A204.1 (cell line): ENCODE data around the gene HEATR1.
"Not testable (repeated sequence)": the region's sequence is repeated elsewhere in the genome, so short reads cannot be mapped to it uniquely, and the experiment has no call there.

Source experiments
- FAIRE-seq: peaks from 2 replicates; lab custom pipeline; 2012; peaks lifted over from hg19 to GRCh38; lab: Jason Lieb, UNC

The HEATR1 gene

DNA sequence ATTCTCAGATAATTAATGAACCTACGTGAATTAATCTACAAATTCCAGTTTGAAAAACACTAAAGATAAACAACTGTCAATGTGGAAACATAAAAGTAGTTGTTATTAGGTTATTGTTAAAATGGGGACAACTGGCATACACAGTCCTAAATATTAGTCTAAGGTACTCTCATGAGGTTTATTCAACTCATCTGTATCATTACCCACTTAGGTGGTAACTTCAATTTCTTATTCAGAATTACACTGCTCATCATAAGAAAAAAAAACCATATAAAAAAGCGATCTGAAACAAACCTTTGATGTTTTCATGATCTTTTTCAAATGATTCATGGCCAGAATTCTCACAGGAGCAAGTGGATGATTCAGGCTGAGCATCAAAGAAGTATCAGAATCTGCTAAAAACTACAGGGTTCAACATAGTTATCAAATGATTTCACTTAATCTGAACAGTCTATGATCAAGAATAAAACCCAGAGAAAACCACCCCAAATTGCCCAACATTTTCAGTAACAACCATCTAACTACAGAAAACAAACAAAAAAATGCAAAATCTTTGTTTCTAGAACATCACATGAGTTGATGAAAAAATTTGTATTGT, 13.7 kb downstream of the HEATR1 start:
- FAIRE-seq = no peak

DNA sequence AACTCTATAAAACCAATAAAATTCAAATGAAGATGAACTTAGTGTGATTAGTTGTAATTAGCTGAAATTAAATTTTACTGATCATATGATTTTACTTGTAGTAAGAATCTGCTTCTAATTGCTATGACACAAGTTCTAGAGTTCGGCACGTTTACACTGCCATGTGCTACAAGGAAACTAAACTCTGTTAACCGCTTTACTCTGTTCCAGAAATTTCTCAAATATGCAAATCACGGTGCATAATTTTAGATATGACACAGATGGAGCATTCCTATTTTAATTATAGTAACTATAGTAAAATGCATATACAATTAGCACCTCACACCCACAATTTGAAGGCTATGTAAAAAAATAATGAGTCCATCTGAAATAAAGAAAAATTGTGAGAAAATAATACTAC, 14.8 kb downstream of the HEATR1 start:
- no peak for FAIRE-seq

DNA sequence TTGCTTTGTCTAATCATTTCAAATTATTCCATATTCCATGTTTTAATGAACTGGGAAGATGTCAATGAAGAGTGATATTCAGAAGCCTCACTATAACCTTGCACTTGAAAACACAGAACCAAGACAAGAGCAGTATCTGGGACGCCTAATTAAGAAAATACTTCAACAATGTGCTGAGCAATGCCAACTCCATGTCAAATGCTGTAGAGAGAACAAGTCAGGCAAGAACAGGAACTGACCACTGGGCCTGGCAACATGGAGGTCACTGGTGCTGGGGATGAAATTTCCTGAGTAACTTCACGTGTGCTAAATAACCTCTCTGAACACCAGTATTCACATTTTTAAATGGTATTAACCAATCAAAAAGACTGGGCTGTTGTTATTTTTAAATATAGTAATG, 22.8 kb downstream of the HEATR1 start:
- FAIRE-seq = no peak

DNA sequence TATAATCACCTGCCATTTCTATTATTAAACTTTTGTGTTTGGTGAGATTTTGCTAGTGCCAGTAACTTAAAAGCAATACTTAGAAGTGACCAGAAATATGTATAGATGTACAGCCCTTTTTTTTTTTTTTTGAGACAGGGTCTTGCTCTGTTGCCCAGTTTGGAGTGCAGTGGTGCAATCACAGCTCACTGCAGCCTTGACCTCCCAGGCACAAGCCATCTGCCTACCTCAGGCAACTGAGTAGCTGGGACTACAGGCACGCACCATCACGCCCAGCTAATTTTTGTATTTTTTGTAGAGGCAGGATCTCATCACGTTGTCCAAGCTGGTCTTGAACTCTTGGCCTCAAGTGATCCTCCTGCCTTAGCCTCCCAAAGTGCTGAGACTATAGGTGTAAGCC, 23.9 kb downstream of the HEATR1 start:
- FAIRE-seq = not testable (repeated sequence)

DNA sequence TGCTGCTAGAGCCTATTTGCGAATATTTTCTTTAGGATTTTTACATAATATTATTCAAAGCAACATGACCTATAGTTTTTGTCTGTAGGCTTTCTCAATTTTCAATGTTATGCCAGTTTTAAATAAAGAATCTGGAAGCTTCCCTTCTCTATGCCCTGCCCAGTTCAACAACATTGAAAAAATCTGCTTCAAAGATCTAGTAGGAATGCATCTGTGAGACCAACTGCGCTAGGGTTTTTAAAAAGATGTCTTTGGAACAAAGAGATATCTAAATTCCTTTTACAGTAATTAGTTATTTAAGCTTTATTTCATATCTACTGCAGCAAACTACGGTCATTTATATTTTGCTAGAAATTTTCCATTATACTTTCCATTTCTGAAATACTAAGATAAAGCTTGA, 25.7 kb downstream of the HEATR1 start:
- no peak for FAIRE-seq

DNA sequence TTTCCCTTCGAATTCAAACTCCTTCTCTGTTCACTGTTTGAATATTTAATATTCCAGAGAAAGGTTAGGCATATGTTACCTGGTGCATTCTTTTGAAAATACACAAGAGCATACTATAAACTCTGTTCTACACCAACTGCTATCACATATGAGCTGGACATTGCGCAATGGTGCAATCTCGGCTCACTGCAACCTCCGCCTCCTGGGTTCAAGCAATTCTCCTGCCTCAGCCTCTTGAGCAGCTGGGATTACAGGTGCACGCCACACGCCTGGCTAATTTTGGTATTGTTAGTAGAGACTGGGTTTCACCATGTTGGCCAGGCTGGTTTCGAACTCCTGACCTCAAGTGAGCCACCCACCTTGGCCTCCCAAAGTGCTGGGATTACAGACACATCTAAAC, 27.3 kb downstream of the HEATR1 start:
- FAIRE-seq = not testable (repeated sequence)

DNA sequence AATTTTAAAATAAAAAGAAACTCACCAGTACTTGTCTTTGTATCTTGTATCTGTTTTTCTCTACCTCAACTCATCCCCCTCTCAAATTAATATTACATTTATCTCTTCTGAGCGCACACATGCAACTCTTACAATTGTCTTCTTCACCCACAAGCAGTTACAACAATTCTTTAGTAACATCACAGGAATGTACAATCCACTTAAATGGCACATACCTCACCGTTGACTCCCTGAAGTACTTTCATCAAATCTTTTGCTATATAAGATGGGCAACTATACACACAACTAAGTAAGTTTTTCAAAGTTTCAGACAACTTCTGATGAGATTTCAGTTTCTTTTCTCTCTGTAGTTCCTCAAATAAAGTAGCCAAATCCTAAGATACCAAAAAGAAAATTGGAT, 28.3 kb downstream of the HEATR1 start:
- no peak for FAIRE-seq

DNA sequence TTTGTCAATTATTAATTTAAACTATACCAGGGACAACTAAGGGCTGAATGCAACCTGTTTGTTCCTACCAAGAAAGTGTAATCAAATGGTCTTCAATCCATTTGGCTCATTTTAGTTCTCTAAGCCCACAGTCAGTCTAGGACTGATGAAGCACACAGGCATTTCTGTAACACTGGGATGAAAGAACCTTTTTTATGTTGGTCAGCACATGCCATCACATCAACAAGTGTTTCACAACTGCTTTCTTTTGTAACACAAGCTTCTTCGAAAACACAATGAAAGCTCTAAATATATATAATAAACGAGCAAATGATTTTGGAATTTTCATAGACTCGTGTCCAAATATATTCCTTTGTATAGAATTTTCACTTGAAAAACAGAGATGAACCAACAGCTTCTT, 28.8 kb downstream of the HEATR1 start:
- no peak for FAIRE-seq

DNA sequence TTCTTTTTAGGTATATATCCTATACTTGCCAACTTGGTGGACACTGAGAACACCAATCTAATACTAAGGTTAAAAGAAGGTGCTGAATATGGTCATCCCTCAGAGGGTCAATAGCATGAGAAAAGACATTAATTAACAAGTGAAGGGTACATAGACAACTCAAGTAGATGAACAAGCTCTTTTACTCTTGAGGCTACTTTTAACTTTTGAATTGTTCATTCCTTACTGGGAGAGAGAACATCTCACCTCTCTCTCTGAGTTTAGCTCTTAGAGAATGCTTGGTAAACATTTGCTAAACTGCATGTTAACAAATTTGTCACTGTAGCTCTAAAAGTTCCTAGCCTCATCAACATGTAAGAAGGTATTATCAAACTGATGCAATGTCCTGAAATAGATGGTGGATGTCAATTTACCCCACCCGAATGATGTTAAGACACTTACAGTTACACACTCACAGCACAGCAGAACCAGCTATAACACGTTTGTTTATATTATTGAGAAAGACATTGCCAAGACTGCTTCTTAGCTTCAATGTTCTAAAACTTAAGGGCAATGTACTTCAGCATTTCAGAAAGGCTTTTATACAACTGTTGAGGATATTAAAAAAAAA, 35.9 kb downstream of the HEATR1 start:
- FAIRE-seq = no peak

DNA sequence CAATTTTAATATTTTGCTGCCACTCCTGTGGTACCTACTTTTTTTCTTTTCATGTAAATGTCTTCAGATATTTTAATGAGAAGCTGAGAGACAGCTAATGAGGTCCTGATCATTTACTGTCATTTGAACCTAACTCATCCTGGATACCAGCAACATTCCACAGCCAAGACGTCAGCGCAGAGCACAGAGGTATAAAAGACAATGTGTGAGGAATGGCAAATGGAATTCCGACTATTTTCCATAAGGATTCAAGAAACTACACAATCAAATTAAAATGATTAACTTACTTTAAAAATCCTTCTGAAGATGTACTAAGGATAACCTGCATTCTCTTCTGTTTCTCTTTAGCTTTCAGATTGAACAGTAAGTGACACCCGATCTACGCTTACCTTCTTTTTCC, 38.8 kb downstream of the HEATR1 start:
- FAIRE-seq = no peak

DNA sequence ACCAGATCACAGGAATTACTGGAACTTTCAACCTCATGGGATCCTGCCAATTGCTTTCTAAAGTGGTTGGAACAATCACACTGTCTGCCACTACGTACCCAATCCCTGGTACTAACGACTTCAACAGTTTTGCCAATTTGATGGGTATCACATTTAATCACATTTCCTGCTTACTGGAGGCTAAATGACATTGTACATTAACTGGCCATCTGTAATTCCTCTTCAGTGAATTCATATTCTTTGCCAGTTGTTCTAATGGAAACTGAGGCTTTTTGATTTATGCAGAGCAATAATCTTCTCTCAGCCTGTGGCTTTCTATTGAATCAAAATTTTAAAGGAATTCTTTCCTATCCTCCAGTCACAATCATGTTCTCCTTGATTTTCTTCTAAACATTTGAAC, 42.3 kb downstream of the HEATR1 start:
- FAIRE-seq = no peak

DNA sequence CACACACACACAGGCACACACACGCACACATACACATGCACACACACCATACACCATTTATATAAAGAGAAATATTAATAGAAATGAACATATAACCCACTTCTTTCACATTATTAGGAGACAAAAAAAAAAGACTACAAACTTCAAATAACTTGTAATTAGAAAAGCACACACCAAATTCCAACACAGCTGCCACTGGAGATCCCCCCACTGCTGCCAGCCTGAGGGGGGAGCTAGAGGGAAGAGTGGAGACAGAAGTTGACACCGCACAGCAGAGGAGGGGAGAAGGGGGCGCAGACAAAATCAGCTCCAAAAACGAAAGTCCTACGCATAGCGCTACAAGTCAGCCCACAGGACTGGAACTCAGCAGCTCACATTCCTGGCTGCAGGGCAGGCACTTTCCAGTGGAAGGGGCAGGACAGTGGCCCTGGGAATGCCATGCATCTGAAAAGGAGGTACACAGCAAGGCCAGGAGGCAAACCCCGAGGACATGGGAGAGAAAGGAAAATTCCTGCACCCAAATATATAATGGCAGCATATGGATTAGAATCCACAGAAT, 44.0 kb downstream of the HEATR1 start:
- no peak for FAIRE-seq

DNA sequence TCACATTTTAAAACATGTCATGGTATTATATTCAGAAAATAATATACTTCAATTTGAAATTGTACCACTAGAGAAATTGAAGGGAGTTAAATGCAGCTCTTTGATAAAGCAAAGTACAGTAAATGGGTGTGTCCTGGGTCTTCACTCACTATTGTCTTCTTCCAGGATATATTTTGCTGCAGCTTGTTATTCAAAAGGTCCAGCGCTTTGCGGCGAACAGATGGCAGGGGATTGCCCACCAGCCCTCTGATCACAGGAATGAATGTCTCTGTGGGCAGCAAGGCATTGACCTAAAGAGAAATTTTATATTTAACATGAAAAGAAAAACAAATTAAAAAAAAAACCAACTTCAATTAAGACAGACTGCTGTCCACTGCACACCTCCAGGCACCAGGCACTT, 45.5 kb downstream of the HEATR1 start:
- no peak for FAIRE-seq

DNA sequence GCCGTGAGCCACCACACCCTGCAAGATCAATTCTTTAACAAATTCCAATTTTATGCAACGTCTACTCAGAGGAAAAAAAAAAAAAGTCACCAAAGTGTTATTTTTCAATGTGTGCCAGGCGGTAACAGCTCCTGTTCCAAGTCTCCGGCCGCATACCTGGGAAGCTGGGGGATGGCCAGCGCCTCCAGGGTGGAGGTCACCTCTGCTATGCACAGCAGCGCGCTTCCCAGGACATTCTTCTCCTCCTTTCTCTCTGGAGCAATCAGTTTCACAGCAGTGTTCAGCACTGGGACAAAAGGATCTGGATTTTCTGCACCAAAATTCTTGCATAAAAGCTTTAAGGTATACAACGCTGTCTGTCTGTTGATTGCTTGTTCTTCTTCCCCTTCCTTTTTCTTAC, 46.2 kb downstream of the HEATR1 start:
- FAIRE-seq = no peak

DNA sequence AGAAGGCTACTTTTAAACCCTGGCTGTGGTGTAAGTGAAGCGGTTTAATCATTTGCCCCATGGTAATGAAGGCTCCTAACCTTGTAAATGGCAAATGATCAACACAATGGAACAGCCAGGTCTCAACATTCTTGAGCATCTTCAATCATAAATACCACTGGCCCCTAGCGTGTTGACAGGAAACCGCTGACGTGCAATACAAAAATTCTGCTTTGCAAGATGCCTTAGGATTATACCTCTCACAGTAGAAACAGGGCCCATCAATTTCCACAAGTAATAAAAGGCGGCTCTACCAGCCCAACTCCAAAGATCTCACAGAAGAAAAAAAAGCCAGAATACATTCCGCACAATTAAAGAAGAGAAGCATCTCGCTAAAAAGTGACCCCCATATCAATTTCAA, 47.7 kb downstream of the HEATR1 start:
- FAIRE-seq = no peak

DNA sequence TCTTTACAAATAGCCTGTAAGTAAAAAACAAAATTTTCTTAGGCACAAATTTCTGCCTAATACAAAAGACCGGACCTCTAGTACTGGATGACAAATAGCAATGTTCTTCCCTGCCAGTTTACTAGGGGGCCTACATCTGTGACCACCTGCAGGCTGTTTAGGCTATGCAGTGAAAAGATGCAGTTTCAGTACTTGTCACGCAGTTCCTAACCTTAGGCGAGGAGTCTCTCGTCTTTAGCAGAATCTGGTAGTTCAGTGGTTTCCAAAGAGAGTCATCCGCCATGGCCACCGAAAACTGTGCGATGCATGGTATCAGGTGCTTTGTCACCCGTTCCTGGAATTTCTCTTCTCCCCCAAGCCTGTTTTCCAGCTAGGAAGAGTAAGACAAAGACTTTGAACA, 50.9 kb downstream of the HEATR1 start:
- no peak for FAIRE-seq

DNA sequence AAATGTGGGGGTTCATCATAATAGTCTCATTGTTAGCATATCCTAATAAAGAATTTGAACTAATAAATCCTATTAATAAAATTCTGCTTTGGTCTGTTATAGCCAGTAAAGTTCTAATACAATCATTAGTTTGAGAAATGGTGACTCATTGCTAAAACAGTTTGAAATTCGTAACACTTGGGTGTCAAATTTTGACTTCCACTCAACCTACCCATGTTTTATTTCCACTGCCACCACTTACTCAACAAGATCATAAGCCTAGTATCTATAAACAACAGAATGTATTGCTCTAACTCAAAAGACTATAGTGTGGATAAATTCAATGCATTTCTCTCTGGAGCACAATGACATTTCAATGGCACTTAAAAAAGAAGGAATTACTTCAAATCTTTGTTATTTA, 51.4 kb downstream of the HEATR1 start:
- no peak for FAIRE-seq

DNA sequence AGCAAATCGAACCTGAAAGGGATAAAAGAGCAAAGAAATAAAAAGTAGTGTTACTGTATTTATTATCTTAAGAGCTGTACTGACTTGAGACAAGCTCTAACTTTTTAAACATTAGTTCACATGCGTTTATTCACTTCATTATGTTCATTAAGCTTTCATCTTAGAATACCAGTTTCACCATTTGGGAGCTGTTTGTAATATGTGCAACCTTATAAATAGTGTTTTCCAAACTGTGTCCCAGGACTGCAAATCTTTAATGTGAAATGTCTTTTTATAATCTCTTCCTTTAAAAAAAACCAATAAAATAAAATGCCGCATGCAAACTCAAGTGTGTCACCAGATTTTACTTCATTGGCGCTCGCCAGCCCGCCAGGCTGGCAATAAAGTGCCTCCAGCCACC, 52.2 kb downstream of the HEATR1 start:
- FAIRE-seq = no peak

DNA sequence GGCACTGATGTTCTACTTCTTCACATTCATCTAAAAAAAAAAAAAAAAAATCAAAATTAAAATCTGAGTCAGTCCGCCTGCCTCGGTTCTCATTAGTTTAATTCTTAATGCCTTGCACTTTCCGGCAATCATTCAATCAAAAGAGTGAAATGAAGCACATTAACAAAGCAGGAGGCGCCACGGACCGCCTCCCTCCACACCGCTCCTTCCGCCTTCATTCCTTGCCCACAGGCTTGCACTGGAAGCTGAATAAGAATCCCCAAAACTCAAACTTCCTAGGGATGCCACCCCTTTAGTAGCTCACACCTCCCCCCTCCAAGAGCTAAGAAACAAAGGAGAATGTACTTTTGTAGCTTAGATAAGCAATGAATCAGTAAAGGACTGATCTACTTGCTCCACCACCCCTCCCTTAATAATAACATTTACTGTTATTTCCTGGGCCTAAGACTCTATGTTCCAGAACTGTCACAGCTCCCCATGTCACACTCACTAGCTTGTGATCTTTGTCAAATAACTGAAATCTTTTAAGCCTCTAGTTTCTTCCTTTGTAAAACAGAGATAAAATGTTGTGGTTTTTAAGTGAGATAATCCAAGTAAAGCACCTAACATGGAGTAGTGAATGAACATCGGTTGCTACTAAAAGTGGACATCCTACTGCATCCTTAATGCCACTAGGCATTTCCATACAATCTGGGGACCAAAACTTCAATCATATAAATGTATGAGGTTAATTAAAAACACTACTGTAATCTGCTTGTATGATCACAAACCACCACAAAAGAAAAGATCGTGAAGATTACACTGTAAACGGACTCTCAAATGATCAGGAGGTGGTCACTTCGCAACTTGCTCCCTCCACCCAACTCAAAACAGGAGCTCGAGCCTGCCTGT, 53.1 kb downstream of the HEATR1 start:
- FAIRE-seq = no peak

DNA sequence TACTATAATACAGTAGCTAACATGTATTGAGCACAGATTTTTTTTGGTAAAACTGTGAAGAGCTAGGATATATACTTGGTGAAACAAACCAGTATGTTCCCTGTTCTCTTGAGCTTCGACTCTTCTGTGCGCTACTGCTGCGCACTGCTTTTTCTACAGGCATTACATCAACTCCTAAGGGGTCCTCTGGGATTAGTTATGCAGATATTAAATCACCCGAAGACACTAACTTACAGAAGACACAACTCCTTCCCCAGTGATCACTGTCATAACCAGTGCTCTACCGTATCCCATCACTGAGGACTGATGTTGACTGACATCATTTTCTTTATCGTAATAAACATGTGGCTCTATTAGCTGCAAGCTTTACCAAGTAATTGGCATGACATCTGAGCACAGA, 55.9 kb downstream of the HEATR1 start:
- FAIRE-seq = no peak

DNA sequence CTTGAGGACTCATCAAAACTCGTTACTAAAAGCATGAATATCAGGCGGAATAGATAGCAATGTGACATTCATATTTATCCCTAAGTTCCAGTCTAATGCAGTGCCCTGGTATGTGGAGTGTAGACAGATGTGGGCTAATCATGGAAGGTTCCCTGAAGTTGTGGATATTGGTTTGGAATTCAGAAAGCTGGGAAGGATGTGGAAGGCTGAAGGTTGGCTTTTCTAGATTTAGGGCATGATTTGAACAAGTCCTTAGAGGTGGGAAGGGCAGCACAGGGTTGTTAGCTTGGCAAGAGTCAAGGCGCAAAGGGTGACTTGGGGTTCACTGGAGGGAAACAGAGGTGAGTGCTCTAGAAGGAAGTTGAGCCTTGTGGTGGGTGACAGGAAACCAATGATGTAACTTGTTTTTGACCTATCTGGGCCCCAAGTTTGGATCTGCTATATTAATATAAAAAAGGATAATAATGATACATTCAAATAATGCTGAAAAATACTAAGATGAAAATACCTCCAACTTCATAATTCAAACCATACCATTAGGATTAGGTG, 58.6 kb downstream of the HEATR1 start:
- FAIRE-seq = no peak

DNA sequence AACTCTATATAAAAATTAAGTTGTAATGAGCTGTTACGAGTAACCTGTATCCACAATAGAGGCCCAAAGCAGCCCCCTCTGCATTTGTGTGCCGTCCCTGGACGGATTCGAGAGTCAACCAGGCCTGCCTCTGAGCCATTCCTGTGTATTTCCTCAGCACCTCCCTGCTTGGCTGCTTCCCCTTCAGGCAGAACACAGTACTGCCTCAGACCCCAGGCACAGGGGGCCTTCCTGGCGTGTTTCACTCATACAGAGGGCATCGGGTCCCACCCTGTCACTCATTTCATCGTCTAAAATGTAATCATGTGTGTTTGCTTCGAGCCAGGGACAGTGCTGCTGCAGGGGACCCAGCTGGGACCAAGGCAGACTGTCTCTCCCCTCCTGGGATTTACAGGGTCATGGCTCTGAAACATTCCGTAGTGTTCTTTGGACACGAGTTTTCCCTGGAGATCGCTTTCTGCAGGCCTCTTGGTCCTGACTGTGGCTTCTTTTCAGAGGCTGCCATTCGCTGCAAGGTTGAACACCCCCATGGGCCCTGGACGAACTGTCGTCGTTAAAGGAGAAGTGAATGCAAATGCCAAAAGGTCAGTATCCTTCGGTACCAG, 61.1 kb downstream of the HEATR1 start:
- no peak for FAIRE-seq

DNA sequence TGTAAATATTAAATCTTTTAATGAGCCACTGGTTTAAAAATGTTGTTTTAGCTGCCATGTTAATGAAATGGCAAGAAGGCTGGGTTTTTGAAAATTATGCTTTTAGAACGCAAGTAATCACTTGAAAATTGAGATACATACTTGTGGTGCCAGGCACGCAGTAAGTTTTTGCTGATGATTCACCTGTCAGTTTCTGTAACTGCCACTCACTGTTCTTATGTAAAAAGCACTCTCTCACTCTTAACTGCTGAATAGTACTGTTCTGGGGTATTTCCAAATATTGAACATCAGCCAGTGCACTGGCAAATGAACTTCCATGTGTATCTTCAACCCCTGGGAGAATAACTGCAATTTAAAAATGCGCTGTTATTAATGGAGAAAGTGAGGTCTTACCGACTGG, 62.6 kb downstream of the HEATR1 start:
- FAIRE-seq = no peak
